Colonic mucosa (tissue), 4 donors: Measurements from ENCODE around the gene CFAP52. TPM values are rescaled to one million over a fixed set of nuclear protein-coding genes. Genes with fewer than 3 reads are reported as not detected.
"Not testable (repeated sequence)": the region's sequence is repeated elsewhere in the genome, so short reads cannot be mapped to it uniquely, and the experiment has no call there.

Source experiments
- DNase-seq: peaks from one replicate; pipeline ENCODE4 v3.0.0-alpha.2; 2020
- H3K27ac ChIP-seq: fragments of 200-600 bp; one replicate; pipeline ENCODE4 v1.8.0; 2021
- H3K27me3 ChIP-seq: fragments of 200-600 bp; one replicate; pipeline ENCODE4 v1.8.0; 2021
- H3K36me3 ChIP-seq: fragments of 200-600 bp; one replicate; pipeline ENCODE4 v1.8.0; 2021
- H3K4me1 ChIP-seq: fragments of 200-600 bp; one replicate; pipeline ENCODE4 v1.8.0; 2021; ENCODE audit warnings: mild to moderate bottlenecking
- H3K4me3 ChIP-seq: fragments of 200-600 bp; one replicate; pipeline ENCODE4 v1.8.0; 2021
- H3K9ac ChIP-seq, 2 donors: one replicate each; pipeline ENCODE4 v1.7.0; 2013; ENCODE audit warnings: control low read depth in 2 of 2, low read depth in 2 of 2, low read length in 2 of 2
- H3K9me3 ChIP-seq: fragments of 200-600 bp; one replicate; pipeline ENCODE4 v1.8.0; 2021
- CTCF ChIP-seq: fragments of 200-600 bp; IDR thresholded peaks from one replicate; pipeline ENCODE4 v1.8.0; 2022; ENCODE audit warnings: antibody characterized with exemption, mild to moderate bottlenecking
- intact Hi-C: fragments of 100-400 bp; cut with DNase I; formaldehyde crosslinking; loops from one replicate; pipeline ENCODE4 v1.14.1; 2022
- total RNA-seq, 2 donors: library from RNA; stranded (reverse); fragmentation: NEBNext Ultra II Directional in 1 of 2; extraction: Animal tissue kit (Norgen Biotek cat#: 25700) in 1 of 2; gene quantifications; one replicate each; pipeline ENCODE4 v1.2.1, GENCODE V29; 2021
- donor health status: healthy.
- donor health status: DM: no; HTN: no; CAD: no.
- donor health status: DM: no; HTN: no; CAD: no.

CFAP52 gene
- total RNA-seq, 2 donors from 2014 or later: not detected

- Histone ChIP-seq H3K27me3 (no peaks in the 10 kb centered on the region), H3K9me3 (no peaks in the 10 kb centered on the region), H3K27ac (no peak overlapping the region), H3K4me3 (no peak overlapping the region), H3K4me1 (no peaks in the 10 kb centered on the region), H3K36me3 (no peaks in the 10 kb centered on the region), H3K9ac (no peak overlapping the region)
- intact Hi-C loops: no loop called here
- no peak for TF ChIP-seq CTCF
- no peak for DNase-seq
These were observed 17.6 kb downstream of the CFAP52 start for GRCh38 chr17:9594065-9594464.

- H3K27me3 ChIP-seq, H3K4me1 ChIP-seq, DNase-seq, H3K36me3 ChIP-seq, H3K9ac ChIP-seq, H3K4me3 ChIP-seq, H3K27ac ChIP-seq, H3K9me3 ChIP-seq, intact Hi-C loops: not testable (repeated sequence)
These were observed 21.2 kb downstream of the CFAP52 start for GRCh38 chr17:9597638-9598037.

GRCh38 chr17:9598661-9599060 lies 22.2 kb downstream of the CFAP52 start:
- intact Hi-C loops: no loop called here
- Histone ChIP-seq H3K36me3 (no peaks in the 10 kb centered on the region), H3K27me3 (no peaks in the 10 kb centered on the region), H3K4me3 (no peak overlapping the region), H3K9ac (no peak overlapping the region), H3K4me1 (no peaks in the 10 kb centered on the region), H3K27ac (no peak overlapping the region), H3K9me3 (no peaks in the 10 kb centered on the region)
- TF ChIP-seq CTCF: no peak
- no peak for DNase-seq

GRCh38 chr17:9604583-9604982 lies 28.1 kb downstream of the CFAP52 start:
- intact Hi-C loops, H3K9ac ChIP-seq: not testable (repeated sequence)

GRCh38 chr17:9606453-9606852 lies 30.0 kb downstream of the CFAP52 start:
- no peak for TF ChIP-seq CTCF
- Histone ChIP-seq H3K9ac (no peak overlapping the region), H3K9me3 (no peaks in the 10 kb centered on the region), H3K4me1 (no peaks in the 10 kb centered on the region), H3K27ac (no peak overlapping the region), H3K27me3 (no peaks in the 10 kb centered on the region), H3K4me3 (no peak overlapping the region), H3K36me3 (no peaks in the 10 kb centered on the region)
- no peak for DNase-seq
- intact Hi-C loops: no loop called here

More at GRCh38 chr17:9604583-9604982, 28.1 kb downstream of the CFAP52 start:
- not testable (repeated sequence) for H3K4me1 ChIP-seq, H3K27ac ChIP-seq, H3K27me3 ChIP-seq, H3K4me3 ChIP-seq, H3K9me3 ChIP-seq, DNase-seq, H3K36me3 ChIP-seq

- H3K36me3 ChIP-seq, H3K9ac ChIP-seq, DNase-seq, H3K27ac ChIP-seq, H3K4me3 ChIP-seq, intact Hi-C loops, H3K9me3 ChIP-seq, H3K27me3 ChIP-seq, H3K4me1 ChIP-seq: not testable (repeated sequence)
These were observed 30.6 kb downstream of the CFAP52 start for GRCh38 chr17:9607058-9607457.

GRCh38 chr17:9611557-9611956 lies 35.1 kb downstream of the CFAP52 start:
- Histone ChIP-seq H3K36me3 (no peaks in the 10 kb centered on the region), H3K4me3 (no peak overlapping the region), H3K4me1 (no peaks in the 10 kb centered on the region), H3K9ac (no peak overlapping the region), H3K9me3 (no peaks in the 10 kb centered on the region), H3K27me3 (no peaks in the 10 kb centered on the region), H3K27ac (no peak overlapping the region)
- TF ChIP-seq CTCF: no peak
- intact Hi-C loops: no loop called here
- no peak for DNase-seq
